Putamen (tissue), 1 donor: ENCODE results near the gene ANTKMT.
"Not testable (repeated sequence)": the region's sequence is repeated elsewhere in the genome, so short reads cannot be mapped to it uniquely, and the experiment has no call there.

ENCODE experiments used
- DNase-seq: peaks from one replicate; pipeline ENCODE4 v3.0.0-alpha.2; 2016; ENCODE audit warnings: low spot score

Gene ANTKMT

GRCh38 chr16:700684-701584, 20.0 kb upstream of the ANTKMT start:
- no peak for DNase-seq

GRCh38 chr16:702341-702740, 18.6 kb upstream of the ANTKMT start:
- DNase-seq = no peak

GRCh38 chr16:703406-703805, 17.5 kb upstream of the ANTKMT start:
- DNase-seq = peak; percentile 76

- no peak for DNase-seq
Observed at GRCh38 chr16:704047-704446, 16.9 kb upstream of the ANTKMT start.

GRCh38 chr16:704552-705380, 16.2 kb upstream of the ANTKMT start:
- no peak for DNase-seq

GRCh38 chr16:705431-706188, 15.3 kb upstream of the ANTKMT start, which contains the start of gene FBXL16:
FBXL16 (minus strand) TSS chr16:705801; CDS start chr16:697405, 8,396 bp downstream.
- no peak for DNase-seq

GRCh38 chr16:706189-707061, 14.5 kb upstream of the ANTKMT start:
- no peak for DNase-seq

- no peak for DNase-seq
Observed at GRCh38 chr16:707062-707538, 13.8 kb upstream of the ANTKMT start.

- no peak for DNase-seq
Observed at GRCh38 chr16:708019-708418, 12.9 kb upstream of the ANTKMT start.

GRCh38 chr16:708959-709358, 12.0 kb upstream of the ANTKMT start:
- DNase-seq = no peak

GRCh38 chr16:709566-710499, 11.1 kb upstream of the ANTKMT start:
- DNase-seq = no peak

- no peak for DNase-seq
Observed at GRCh38 chr16:710500-711075, 10.4 kb upstream of the ANTKMT start.

GRCh38 chr16:711084-711483, 9.9 kb upstream of the ANTKMT start:
- DNase-seq = no peak

GRCh38 chr16:711548-712320, 9.2 kb upstream of the ANTKMT start:
- DNase-seq = no peak

GRCh38 chr16:712740-713250, 8.2 kb upstream of the ANTKMT start:
- not testable (repeated sequence) for DNase-seq

GRCh38 chr16:714079-714478, 6.9 kb upstream of the ANTKMT start:
- no peak for DNase-seq

GRCh38 chr16:714558-715476, 6.1 kb upstream of the ANTKMT start, which contains the start of gene METRN:
METRN (plus strand) TSS chr16:715118; CDS start chr16:715290, 172 bp downstream.
- peak; percentile 89 for DNase-seq
